Loucy (cell line): ENCODE data around the gene CDH22.

Experiments
- H2AFZ ChIP-seq: fragments of 200-600 bp; sonication (generic); 2 replicates; pipeline ENCODE4 v1.6.0; 2016; ENCODE audit warnings: antibody characterized with exemption, mild to moderate bottlenecking, low read length, moderate library complexity
- H3F3A ChIP-seq: fragments of 200-600 bp; 2 replicates; pipeline ENCODE4 v1.6.0; 2016; ENCODE audit warnings: antibody characterized with exemption, low read depth, mild to moderate bottlenecking
- H3K27me3 ChIP-seq: fragments of 200-600 bp; sonication (generic); 2 replicates; pipeline ENCODE4 v1.6.1; 2014; ENCODE audit warnings: low read length, mild to moderate bottlenecking; ENCODE audit not compliant: insufficient read depth, poor library complexity, severe bottlenecking
- H3K36me3 ChIP-seq: fragments of 200-600 bp; sonication (generic); 2 replicates; pipeline ENCODE4 v1.6.1; 2016; ENCODE audit warnings: low read length; ENCODE audit not compliant: insufficient read depth
- H3K4me1 ChIP-seq: fragments of 200-600 bp; sonication (generic); 2 replicates; pipeline ENCODE4 v1.5.1; 2014; ENCODE audit warnings: low read length, mild to moderate bottlenecking; ENCODE audit not compliant: insufficient read depth, poor library complexity, severe bottlenecking
- H3K4me2 ChIP-seq: fragments of 200-600 bp; sonication (generic); 2 replicates; pipeline ENCODE4 v1.6.0; 2014; ENCODE audit warnings: antibody characterized with exemption, low read length, low read depth, mild to moderate bottlenecking; ENCODE audit not compliant: poor library complexity, severe bottlenecking
- H3K4me3 ChIP-seq: fragments of 200-600 bp; sonication (generic); 2 replicates; pipeline ENCODE4 v1.5.1; 2014; ENCODE audit warnings: low read length, mild to moderate bottlenecking, mixed read lengths; ENCODE audit not compliant: poor library complexity, severe bottlenecking
- H3K79me2 ChIP-seq: fragments of 200-600 bp; sonication (generic); 2 replicates; pipeline ENCODE4 v1.6.1; 2014; ENCODE audit warnings: low read length; ENCODE audit not compliant: insufficient read depth
- H3K9ac ChIP-seq: fragments of 200-600 bp; sonication (generic); 2 replicates; pipeline ENCODE4 v1.6.0; 2014; ENCODE audit warnings: mild to moderate bottlenecking, low read depth, low read length, moderate library complexity; ENCODE audit not compliant: poor library complexity, severe bottlenecking
- H3K9me2 ChIP-seq: fragments of 200-600 bp; sonication (generic); replicated peaks from 2 replicates; pipeline ENCODE4 v1.6.1; 2016; ENCODE audit warnings: low read depth, low read length, mixed read lengths
- H3K9me3 ChIP-seq: fragments of 200-600 bp; sonication (generic); 2 replicates; pipeline ENCODE4 v1.6.1; 2014; ENCODE audit warnings: mild to moderate bottlenecking, antibody characterized with exemption, low read length, low read depth; ENCODE audit not compliant: insufficient read depth
- H4K20me1 ChIP-seq: fragments of 200-600 bp; sonication (generic); 2 replicates; pipeline ENCODE4 v1.6.0; 2014; ENCODE audit warnings: antibody characterized with exemption, low read length, mild to moderate bottlenecking; ENCODE audit not compliant: insufficient read depth, poor library complexity, severe bottlenecking
- CTCF ChIP-seq: fragments of 200-600 bp; sonication (generic); conservative IDR thresholded peaks from 2 replicates; pipeline ENCODE4 v1.5.1; 2014; ENCODE audit warnings: mild to moderate bottlenecking, antibody characterized with exemption, low read length
- EZH2phosphoT487 ChIP-seq: fragments of 200-600 bp; IDR thresholded peaks from 2 replicates; pipeline ENCODE4 v1.6.1; 2018; ENCODE audit warnings: antibody characterized with exemption, mild to moderate bottlenecking, moderate library complexity, borderline replicate concordance

CDH22 gene

GRCh38 chr20:46185353-46185752 lies 122.9 kb downstream of the CDH22 start:
- no peaks in the 10 kb centered on the region for H3K36me3 ChIP-seq
- no peaks in the 10 kb centered on the region for H3K79me2 ChIP-seq
- no peaks in the 10 kb centered on the region for H4K20me1 ChIP-seq
- H3K9ac ChIP-seq: no peak overlapping the region
- TF ChIP-seq CTCF (no peak), EZH2phosphoT487 (no peak)
- no peaks in the 10 kb centered on the region for H3K4me1 ChIP-seq
- H2AFZ ChIP-seq: no peak overlapping the region
- H3K9me2 ChIP-seq: no peaks in the 10 kb centered on the region
- no peak overlapping the region for H3K4me2 ChIP-seq
- H3K9me3 ChIP-seq: no peaks in the 10 kb centered on the region
- H3F3A ChIP-seq: no peaks in the 10 kb centered on the region
- no peaks in the 10 kb centered on the region for H3K27me3 ChIP-seq
- no peak overlapping the region for H3K4me3 ChIP-seq

- Histone ChIP-seq H4K20me1 (no peaks in the 10 kb centered on the region), H3K9me3 (no peaks in the 10 kb centered on the region), H3K4me2 (no peak overlapping the region), H3K36me3 (no peaks in the 10 kb centered on the region), H3K9me2 (no peaks in the 10 kb centered on the region), H3K79me2 (no peaks in the 10 kb centered on the region), H3F3A (no peaks in the 10 kb centered on the region), H3K9ac (no peak overlapping the region), H2AFZ (no peak overlapping the region), H3K27me3 (no peaks in the 10 kb centered on the region), H3K4me1 (no peaks in the 10 kb centered on the region), H3K4me3 (no peak overlapping the region)
- TF ChIP-seq CTCF (no peak), EZH2phosphoT487 (no peak)
These were observed 124.5 kb downstream of the CDH22 start for GRCh38 chr20:46183768-46184167.

- Histone ChIP-seq H4K20me1 (no peaks in the 10 kb centered on the region), H2AFZ (no peak overlapping the region), H3K4me2 (no peak overlapping the region), H3K79me2 (no peaks in the 10 kb centered on the region), H3K4me1 (no peaks in the 10 kb centered on the region), H3K9me2 (no peaks in the 10 kb centered on the region), H3K27me3 (no peaks in the 10 kb centered on the region), H3F3A (no peaks in the 10 kb centered on the region), H3K9ac (no peak overlapping the region), H3K4me3 (no peak overlapping the region), H3K9me3 (no peaks in the 10 kb centered on the region), H3K36me3 (no peaks in the 10 kb centered on the region)
- no peak for TF ChIP-seq CTCF
- TF ChIP-seq EZH2phosphoT487: no peak
These were observed 125.8 kb downstream of the CDH22 start for GRCh38 chr20:46182276-46183200.
